ENCODE data around the gene TMEM38A.

DNA sequence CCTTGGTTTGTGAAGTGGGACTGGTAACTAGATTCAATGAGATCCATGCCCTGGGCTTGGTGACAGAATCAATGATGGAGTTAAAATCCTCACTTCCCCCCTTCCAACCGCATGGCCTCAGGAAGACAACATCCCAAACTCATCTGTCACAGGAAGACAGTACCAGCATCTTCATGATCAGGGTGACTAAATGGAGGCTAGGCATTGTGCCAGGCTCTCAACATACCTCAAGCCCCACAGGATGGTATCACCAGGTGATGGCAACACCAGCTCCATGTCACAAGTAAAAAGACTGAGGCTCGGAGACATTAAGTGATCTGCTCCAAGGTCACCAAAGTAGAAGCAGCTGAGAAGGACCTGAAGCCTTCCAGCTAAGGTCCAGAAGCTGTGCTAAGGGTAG is 47.1 kb upstream of the TMEM38A start:
- TF ChIP-seq POLR2AphosphoS5 (IDR thresholded peaks at IDR 0.05) (no peak), POLR2A (IDR thresholded peaks at IDR 0.05) (no peak), CTCF (IDR thresholded peaks at IDR 0.05) (no peak)

Data from suprapubic skin (tissue), 4 donors.